ENCODE results near the gene ACSF3. TPM values are rescaled to one million over a fixed set of nuclear protein-coding genes. Genes with fewer than 3 reads are reported as not detected.

The ACSF3 gene
- total RNA-seq, 1 experiment from 2014 or later: 33.5 TPM

DNA sequence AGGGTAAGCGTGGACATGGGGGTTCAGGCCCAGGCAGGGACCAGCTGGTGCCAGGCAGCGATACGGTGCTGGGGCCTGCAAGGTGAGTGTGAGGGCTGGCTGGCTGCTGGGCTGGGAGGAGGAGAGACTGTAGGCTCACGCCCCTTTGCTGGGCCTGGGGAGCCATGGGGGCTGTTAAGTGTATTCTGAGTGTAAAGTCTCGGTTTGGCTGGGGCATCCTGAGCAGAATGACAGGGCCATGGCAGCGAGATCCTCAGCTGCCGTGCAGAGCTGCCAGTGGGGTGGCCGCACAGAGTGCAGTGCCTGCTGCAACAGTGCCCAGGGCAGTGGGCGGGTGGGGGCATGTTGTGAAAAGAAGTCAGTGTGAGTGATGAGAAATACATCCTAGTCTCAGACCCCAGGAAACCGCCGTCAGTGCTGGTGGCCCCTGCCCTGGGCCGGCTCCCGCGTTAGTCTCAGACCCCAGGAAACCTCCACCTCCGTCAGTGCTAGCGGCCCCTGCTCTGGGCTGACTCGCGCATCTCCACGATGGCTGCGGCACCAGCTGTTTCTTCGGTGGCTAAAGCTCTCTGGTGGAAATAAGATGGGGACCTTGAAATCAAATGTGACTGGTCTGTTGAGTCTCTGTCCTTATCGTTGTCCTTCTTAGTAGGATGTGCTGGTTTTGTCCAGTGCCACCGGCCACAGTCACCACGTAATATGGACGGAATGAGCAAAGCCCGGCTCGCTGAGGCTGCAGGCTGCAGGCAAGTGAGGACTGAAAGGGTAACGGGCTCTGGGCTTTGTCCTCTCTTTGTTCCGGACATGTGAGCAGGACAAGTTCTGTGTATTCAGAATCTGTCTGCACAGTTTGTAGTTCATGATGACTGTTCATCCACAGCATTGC is 22.9 kb downstream of the ACSF3 start:
- no peaks in the 10 kb centered on the region for H3K9me2 ChIP-seq (replicated peaks; ENCODE audit: low read length)
- H3K79me2 ChIP-seq (ENCODE audit: low read length): no peaks in the 10 kb centered on the region
- H2AFZ ChIP-seq (ENCODE audit: low read length): no peak overlapping the region
- H3K4me2 ChIP-seq (ENCODE audit: low read length): no peak overlapping the region
- ChIA-PET CTCF (no interaction called here), POLR2A (ENCODE audit: unreplicated experiment) (no interaction called here)
- no peaks in the 10 kb centered on the region for H4K20me1 ChIP-seq (ENCODE audit: low read length)
- no peak overlapping the region for H3K27ac ChIP-seq (ENCODE audit: low read length)
- no peak overlapping the region for H3K9ac ChIP-seq (ENCODE audit: low read length)
- no peaks in the 10 kb centered on the region for H3K36me3 ChIP-seq (ENCODE audit: low read depth, low read length)
- no peaks in the 10 kb centered on the region for H3K9me3 ChIP-seq (ENCODE audit: low read length)
- no peaks in the 10 kb centered on the region for H3F3A ChIP-seq (ENCODE audit: low read length, unreplicated experiment)
- no peaks in the 10 kb centered on the region for H3K27me3 ChIP-seq (ENCODE audit: low read length)
- TF ChIP-seq EZH2 (IDR thresholded peaks at IDR 0.05; ENCODE audit: low read length, unreplicated experiment) (no peak), EZH2phosphoT487 (IDR thresholded peaks at IDR 0.05; ENCODE audit: borderline replicate concordance, low read length) (no peak)
- TF ChIP-seq, protein P1, sequence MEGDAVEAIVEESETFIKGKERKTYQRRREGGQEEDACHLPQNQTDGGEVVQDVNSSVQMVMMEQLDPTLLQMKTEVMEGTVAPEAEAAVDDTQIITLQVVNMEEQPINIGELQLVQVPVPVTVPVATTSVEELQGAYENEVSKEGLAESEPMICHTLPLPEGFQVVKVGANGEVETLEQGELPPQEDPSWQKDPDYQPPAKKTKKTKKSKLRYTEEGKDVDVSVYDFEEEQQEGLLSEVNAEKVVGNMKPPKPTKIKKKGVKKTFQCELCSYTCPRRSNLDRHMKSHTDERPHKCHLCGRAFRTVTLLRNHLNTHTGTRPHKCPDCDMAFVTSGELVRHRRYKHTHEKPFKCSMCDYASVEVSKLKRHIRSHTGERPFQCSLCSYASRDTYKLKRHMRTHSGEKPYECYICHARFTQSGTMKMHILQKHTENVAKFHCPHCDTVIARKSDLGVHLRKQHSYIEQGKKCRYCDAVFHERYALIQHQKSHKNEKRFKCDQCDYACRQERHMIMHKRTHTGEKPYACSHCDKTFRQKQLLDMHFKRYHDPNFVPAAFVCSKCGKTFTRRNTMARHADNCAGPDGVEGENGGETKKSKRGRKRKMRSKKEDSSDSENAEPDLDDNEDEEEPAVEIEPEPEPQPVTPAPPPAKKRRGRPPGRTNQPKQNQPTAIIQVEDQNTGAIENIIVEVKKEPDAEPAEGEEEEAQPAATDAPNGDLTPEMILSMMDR (conservative IDR thresholded peaks at IDR 0.05; ENCODE audit: low read depth, low read length): no peak
- intact Hi-C loops (cut with micrococcal nuclease): no loop called here
- no peak for DNase-seq
- H3K4me1 ChIP-seq (ENCODE audit: insufficient read depth, low read length): no peaks in the 10 kb centered on the region
- no TSS peak for BruUV-seq (replicated peaks)
- no peak for ATAC-seq
- no peak overlapping the region for H3K4me3 ChIP-seq (ENCODE audit: low read length)

DNA sequence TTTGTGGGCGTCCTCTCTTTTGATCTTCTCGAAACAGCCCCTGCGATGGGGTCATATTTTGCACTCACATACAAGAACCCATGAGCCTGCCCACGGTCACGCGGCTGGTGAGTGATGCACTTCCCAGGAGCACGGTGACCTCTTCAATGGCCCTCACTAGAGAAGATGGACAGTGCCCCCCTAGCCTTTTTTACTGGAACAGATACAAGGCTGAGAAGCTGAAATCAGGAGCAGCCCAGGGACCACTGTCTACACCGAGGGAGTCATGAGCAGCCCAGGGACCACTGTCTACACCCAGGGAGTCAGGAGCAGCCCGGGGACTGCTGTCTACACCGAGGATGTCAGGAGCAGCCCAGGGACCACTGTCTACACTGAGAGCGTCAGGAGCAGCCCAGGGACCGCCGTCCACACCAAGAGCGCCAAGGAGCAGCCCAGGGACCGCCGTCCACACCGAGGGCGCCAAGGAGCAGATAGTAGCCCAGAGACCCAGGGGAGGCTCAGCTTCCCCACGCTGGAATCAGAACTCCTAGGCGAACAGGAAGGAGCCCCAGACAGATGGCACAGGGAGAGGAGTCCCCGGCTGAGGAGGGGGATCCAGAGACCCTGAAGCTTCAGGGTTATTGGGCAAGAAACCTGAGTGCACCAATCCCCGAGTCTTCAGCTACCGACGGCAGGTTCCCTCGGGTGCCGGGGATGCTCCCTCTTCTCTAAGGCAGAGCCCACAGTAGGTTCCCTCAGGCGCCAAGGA is 23.7 kb downstream of the ACSF3 start:
- POLR2A ChIA-PET (ENCODE audit: unreplicated experiment): no interaction called here

More for the DNA sequence above, 23.7 kb downstream of the ACSF3 start:
- ATAC-seq (no peak), DNase-seq (no peak)
- Histone ChIP-seq H2AFZ (ENCODE audit: low read length) (no peak overlapping the region), H3K4me2 (ENCODE audit: low read length) (no peak overlapping the region), H3K27me3 (ENCODE audit: low read length) (no peaks in the 10 kb centered on the region), H3F3A (ENCODE audit: low read length, unreplicated experiment) (no peaks in the 10 kb centered on the region), H3K4me1 (ENCODE audit: insufficient read depth, low read length) (no peaks in the 10 kb centered on the region), H4K20me1 (ENCODE audit: low read length) (no peaks in the 10 kb centered on the region), H3K36me3 (ENCODE audit: low read depth, low read length) (no peaks in the 10 kb centered on the region), H3K9ac (ENCODE audit: low read length) (no peak overlapping the region), H3K27ac (ENCODE audit: low read length) (no peak overlapping the region), H3K9me2 (replicated peaks; ENCODE audit: low read length) (no peaks in the 10 kb centered on the region), H3K4me3 (ENCODE audit: low read length) (no peak overlapping the region), H3K9me3 (ENCODE audit: low read length) (no peaks in the 10 kb centered on the region), H3K79me2 (ENCODE audit: low read length) (no peaks in the 10 kb centered on the region)
- TF ChIP-seq EZH2 (IDR thresholded peaks at IDR 0.05; ENCODE audit: low read length, unreplicated experiment) (no peak), EZH2phosphoT487 (IDR thresholded peaks at IDR 0.05; ENCODE audit: borderline replicate concordance, low read length) (no peak)
- TF ChIP-seq, protein P1 (conservative IDR thresholded peaks at IDR 0.05; ENCODE audit: low read depth, low read length): no peak
- CTCF ChIA-PET: no interaction called here
- no TSS peak for BruUV-seq (replicated peaks)
- intact Hi-C loops (cut with micrococcal nuclease): no loop called here
